Measurements from ENCODE around the gene CDCP2.

GRCh38 chr1:54126271-54126815 is 26.5 kb downstream of the CDCP2 start:
- TF ChIP-seq POLR2A (IDR thresholded peaks at IDR 0.05; ENCODE audit: low read length) = no peak
- TF ChIP-seq EP300 (IDR thresholded peaks at IDR 0.05) = no peak
- TF ChIP-seq MYC (IDR thresholded peaks at IDR 0.05; ENCODE audit: borderline replicate concordance, low read length) = no peak
- no peak for TF ChIP-seq HOXB13 (CRISPR knock-in tag; IDR thresholded peaks at IDR 0.05; ENCODE audit: low read depth)
- no peak for TF ChIP-seq MAZ (IDR thresholded peaks at IDR 0.05; ENCODE audit: borderline replicate concordance, low read depth, low read length)
- TF ChIP-seq CTCF (IDR thresholded peaks at IDR 0.05) = no peak
- TF ChIP-seq RNF2 (IDR thresholded peaks at IDR 0.05; ENCODE audit: borderline replicate concordance, low read depth) = no peak
- no peak for TF ChIP-seq RCOR1 (IDR thresholded peaks at IDR 0.05; ENCODE audit: low read depth, low read length)
- no peak for TF ChIP-seq TP53 (CRISPR knock-in tag; IDR thresholded peaks at IDR 0.05)
- no peak for TF ChIP-seq USF2 (IDR thresholded peaks at IDR 0.05)

All from A549 (cell line).